Nephron progenitor cell (in vitro differentiated cells): Measurements from ENCODE around the gene RTN4RL1.

Source experiments
- DNase-seq: peaks from one replicate; pipeline ENCODE4 v3.0.0; 2021
- H3K27ac Mint-ChIP-seq: 2 replicates; pipeline ENCODE4 v1.8.0; 2021; ENCODE audit warnings: mild to moderate bottlenecking, moderate library complexity, mixed read lengths
- H3K27me3 Mint-ChIP-seq: 2 replicates; pipeline ENCODE4 v1.8.0; 2021; ENCODE audit warnings: mild to moderate bottlenecking, low read depth, mixed read lengths; ENCODE audit not compliant: poor library complexity
- H3K36me3 Mint-ChIP-seq: 2 replicates; pipeline ENCODE4 v1.8.0; 2021; ENCODE audit warnings: low read depth, mixed read lengths
- H3K4me1 Mint-ChIP-seq: 2 replicates; pipeline ENCODE4 v1.8.0; 2021; ENCODE audit warnings: mixed read lengths
- H3K4me3 Mint-ChIP-seq: 2 replicates; pipeline ENCODE4 v1.8.0; 2021; ENCODE audit warnings: mild to moderate bottlenecking, moderate library complexity, mixed read lengths
- H3K9me3 Mint-ChIP-seq: 2 replicates; pipeline ENCODE4 v1.8.0; 2021; ENCODE audit warnings: mild to moderate bottlenecking, moderate library complexity, mixed read lengths
- TF ChIP-seq, protein P1 (sequence below): fragments of 200-600 bp; sonication (generic); IDR thresholded peaks from 2 replicates; pipeline ENCODE4 v1.5.0; 2021; ENCODE audit warnings: antibody characterized with exemption

RTN4RL1 gene

DNA sequence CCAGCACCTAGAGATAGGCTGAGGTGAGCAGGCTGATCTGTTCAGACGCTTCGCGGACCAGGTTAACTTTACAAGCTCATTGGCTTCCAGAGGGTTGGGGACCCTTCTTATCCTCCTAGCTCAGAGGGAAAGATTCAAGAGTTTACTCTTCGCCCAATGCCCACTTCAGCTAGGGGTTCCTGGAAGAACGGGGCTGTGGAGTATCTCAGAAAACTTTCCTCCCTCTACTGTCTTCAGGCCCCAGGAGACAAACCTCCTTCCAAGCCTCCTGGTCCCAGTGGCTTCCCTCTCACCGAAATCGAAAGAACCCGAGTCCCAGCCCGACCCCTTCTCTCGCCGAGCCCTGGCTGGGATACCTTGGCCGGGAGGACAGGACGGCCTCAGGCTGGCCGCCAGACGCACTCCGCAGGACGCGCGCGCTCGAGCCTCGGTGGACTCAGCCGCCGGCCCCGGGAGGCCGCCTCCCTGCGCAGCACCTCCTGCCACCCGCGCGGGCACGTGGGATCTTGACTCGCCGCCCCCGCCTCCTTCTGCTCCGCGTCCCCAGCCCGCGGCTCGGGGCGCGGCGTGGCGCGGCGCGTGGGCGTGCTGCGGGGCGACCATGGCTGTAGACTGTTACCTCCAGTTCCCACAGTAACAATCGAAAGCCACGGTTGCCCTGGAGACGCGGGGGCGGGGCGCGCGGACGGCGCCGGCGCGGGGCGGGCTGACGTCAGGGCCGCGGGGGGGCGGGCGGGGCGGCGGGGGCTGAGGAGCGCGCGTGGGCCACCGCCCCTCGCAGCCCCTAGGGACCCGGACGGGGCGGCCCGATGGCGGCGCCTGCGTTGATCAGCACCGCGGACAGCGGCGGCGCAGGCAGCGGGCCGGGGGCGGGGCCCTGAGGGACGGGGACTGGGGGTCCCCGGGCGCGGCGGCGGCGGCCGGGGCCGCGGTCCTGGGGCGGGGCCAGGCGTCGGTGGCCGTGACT lies 24.5 kb upstream of the RTN4RL1 start:
- Mint-ChIP-seq H3K4me3 (peak overlapping the region; percentile 79), H3K9me3 (no peaks in the 10 kb centered on the region), H3K27ac (no peak overlapping the region), H3K36me3 (peaks cover 2% of the 10 kb centered on the region), H3K4me1 (peaks cover 24% of the 10 kb centered on the region), H3K27me3 (peaks cover 72% of the 10 kb centered on the region)
- TF ChIP-seq, protein P1, sequence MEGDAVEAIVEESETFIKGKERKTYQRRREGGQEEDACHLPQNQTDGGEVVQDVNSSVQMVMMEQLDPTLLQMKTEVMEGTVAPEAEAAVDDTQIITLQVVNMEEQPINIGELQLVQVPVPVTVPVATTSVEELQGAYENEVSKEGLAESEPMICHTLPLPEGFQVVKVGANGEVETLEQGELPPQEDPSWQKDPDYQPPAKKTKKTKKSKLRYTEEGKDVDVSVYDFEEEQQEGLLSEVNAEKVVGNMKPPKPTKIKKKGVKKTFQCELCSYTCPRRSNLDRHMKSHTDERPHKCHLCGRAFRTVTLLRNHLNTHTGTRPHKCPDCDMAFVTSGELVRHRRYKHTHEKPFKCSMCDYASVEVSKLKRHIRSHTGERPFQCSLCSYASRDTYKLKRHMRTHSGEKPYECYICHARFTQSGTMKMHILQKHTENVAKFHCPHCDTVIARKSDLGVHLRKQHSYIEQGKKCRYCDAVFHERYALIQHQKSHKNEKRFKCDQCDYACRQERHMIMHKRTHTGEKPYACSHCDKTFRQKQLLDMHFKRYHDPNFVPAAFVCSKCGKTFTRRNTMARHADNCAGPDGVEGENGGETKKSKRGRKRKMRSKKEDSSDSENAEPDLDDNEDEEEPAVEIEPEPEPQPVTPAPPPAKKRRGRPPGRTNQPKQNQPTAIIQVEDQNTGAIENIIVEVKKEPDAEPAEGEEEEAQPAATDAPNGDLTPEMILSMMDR, result no peak
- DNase-seq, result peak; percentile 95

DNA sequence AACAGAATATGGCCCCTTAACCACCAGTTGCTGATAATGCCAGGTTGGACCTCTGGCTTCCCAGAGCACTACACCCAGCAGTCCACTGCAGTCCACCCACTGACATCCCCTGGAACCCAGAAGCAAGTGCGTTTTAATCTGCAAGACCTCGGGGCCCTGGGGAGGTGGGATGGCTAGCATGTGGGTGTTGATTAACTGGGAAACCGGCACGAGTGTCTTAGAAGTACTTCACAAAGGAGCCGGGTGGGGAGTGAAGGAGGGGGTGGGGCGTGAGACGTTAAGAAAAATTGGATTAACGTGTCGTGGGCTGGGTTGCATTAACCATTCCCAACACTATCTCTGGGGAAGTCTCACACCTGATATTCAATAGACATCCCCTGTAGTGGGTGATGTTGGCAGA lies 23.7 kb upstream of the RTN4RL1 start:
- no peak overlapping the region for H3K27ac Mint-ChIP-seq
- TF ChIP-seq, protein P1, result no peak

DNA sequence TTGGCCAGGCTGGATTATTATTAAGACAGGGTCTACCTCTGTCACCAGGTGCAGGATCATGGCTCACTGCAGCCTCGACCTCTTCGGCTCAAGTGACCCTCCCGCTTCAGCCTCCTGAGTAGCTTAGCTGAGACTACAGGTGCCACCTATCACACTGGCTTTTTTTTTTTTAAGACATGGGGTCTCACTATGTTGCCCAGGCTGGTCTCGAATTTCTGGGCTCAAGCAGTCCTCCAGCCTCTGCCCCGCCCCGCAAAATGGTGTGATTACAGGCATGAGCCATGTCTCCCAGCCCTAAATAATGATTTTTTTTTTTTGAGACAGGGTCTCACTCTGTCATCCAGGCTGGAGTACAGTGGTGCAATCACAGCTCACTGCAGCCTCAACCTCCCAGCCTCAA lies 22.5 kb upstream of the RTN4RL1 start:
- H3K4me3 Mint-ChIP-seq, result no peak overlapping the region
- TF ChIP-seq, protein P1, result no peak
- H3K27ac Mint-ChIP-seq, result no peak overlapping the region
- no peak for DNase-seq
- peaks cover 53% of the 10 kb centered on the region for H3K27me3 Mint-ChIP-seq
- H3K4me1 Mint-ChIP-seq, result peaks cover 32% of the 10 kb centered on the region
- no peaks in the 10 kb centered on the region for H3K9me3 Mint-ChIP-seq
- H3K36me3 Mint-ChIP-seq, result peaks cover 13% of the 10 kb centered on the region

More for the DNA sequence above, 23.7 kb upstream of the RTN4RL1 start:
- peaks cover 27% of the 10 kb centered on the region for H3K4me1 Mint-ChIP-seq
- peaks cover 64% of the 10 kb centered on the region for H3K27me3 Mint-ChIP-seq
- no peak for DNase-seq
- H3K4me3 Mint-ChIP-seq, result peak overlapping the region; percentile 79
- H3K36me3 Mint-ChIP-seq, result peaks cover 6% of the 10 kb centered on the region
- no peaks in the 10 kb centered on the region for H3K9me3 Mint-ChIP-seq

DNA sequence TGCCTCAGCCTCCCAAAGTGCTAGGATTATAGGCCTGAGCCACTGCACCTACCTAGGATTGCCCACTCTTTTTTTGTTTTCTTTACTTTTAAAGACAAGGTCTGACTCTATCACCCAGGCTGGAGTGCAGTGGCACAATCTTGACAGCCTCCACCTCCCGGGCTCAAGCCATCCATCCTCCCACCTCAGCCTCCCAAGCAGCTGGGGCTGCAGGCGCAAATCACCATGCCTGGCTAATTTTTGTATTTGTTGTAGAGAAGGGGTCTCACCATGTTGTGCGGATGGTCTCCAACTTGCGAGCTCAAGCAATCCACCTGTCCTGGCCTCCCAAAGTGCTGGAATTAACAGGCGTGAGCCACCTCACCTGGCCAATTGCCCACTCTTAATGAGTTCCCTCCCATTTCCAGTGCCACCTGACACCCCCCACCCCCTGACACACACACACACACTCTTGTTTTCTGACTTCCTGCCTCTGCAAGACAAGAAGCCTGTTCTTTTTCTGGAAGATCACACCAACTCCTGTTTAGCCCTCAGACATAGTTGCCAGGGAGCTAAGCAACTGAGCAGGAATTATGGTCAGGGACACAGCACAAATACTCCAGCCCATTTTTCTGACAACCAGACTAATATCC lies 19.2 kb upstream of the RTN4RL1 start:
- no peaks in the 10 kb centered on the region for H3K9me3 Mint-ChIP-seq
- peaks cover 37% of the 10 kb centered on the region for H3K4me1 Mint-ChIP-seq
- DNase-seq, result no peak
- peaks cover 20% of the 10 kb centered on the region for H3K36me3 Mint-ChIP-seq
- TF ChIP-seq, protein P1, result no peak
- H3K27ac Mint-ChIP-seq, result no peak overlapping the region
- no peak overlapping the region for H3K4me3 Mint-ChIP-seq
- H3K27me3 Mint-ChIP-seq, result peaks cover 38% of the 10 kb centered on the region

DNA sequence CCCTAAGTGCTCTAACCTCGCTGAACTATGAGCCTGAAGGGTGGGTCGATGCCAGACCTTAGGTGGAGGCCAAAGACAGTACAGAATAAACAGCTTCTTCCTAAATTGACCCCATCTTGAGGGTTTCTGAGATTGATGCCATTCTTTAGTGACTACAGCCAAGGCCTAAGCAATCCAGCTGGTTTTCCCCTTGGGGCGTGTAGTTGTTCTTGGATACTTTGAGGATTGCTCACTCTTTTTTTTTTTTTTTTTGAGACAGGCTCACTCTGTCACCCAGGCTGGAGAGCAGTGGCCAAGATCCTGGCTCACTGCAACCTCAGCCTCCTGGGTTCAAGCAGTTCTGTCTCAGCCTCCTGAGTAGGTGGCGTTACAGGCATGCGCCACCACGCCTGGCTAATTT lies 18.7 kb upstream of the RTN4RL1 start:
- peaks cover 20% of the 10 kb centered on the region for H3K36me3 Mint-ChIP-seq
- peak overlapping the region; percentile 52 for H3K4me3 Mint-ChIP-seq
- peaks cover 32% of the 10 kb centered on the region for H3K4me1 Mint-ChIP-seq
- no peak overlapping the region for H3K27ac Mint-ChIP-seq
- H3K27me3 Mint-ChIP-seq, result peaks cover 32% of the 10 kb centered on the region
- TF ChIP-seq, protein P1, result no peak
- H3K9me3 Mint-ChIP-seq, result no peaks in the 10 kb centered on the region
- no peak for DNase-seq
